ENCODE measurements around the gene CARD10.

- TF ChIP-seq POLR2A (IDR thresholded peaks at IDR 0.05) (no peak), CTCF (IDR thresholded peaks at IDR 0.05) (no peak)
Observed at GRCh38 chr22:37467391-37467955, 51.7 kb downstream of the CARD10 start.
